DMS79 treated with DMSO at 0.1 percent for 48 hours (cell line): Measurements from ENCODE around the gene RUNX3.

Experiments used
- DNase-seq: peaks from one replicate; lab custom pipeline; 2025; lab: John Stamatoyannopoulos, UW

RUNX3 gene

DNA sequence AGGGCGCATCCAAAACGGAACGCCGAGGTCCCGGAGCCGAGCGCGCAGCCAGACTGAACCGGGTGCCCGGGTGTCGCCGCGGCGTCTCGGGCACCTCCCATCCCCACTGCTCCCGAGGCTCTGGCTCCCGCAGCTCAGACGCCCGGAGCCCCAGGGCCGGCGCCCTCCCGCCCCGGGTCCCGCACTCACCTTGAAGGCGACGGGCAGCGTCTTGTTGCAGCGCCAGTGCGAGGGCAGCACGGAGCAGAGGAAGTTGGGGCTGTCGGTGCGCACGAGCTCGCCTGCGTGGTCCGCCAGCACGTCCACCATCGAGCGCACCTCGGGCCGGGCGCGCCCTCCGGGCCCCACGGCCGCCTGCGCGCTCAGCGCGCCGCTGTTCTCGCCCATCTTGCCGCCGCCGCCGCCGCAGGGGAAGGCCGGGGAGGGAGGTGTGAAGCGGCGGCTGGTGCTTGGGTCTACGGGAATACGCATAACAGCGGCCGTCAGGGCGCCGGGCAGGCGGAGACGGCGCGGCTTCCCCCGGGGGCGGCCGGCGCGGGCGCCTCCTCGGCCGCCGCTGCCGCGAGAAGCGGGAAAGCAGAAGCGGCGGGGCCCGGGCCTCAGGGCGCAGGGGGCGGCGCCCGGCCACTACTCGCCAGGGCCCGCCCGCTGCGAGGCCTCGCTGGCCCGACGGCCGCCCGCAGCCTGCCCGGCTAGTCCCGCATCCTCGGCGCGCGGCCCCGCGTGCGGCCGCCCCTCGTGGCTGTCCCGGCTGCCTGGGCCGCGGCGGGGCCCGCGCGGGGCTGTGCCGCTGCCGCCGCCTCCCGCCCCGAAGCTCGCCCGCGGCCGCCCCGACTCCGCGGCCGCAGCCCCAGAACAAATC is 447 bp downstream of the RUNX3 start:
- peak; percentile 47 for DNase-seq

DNA sequence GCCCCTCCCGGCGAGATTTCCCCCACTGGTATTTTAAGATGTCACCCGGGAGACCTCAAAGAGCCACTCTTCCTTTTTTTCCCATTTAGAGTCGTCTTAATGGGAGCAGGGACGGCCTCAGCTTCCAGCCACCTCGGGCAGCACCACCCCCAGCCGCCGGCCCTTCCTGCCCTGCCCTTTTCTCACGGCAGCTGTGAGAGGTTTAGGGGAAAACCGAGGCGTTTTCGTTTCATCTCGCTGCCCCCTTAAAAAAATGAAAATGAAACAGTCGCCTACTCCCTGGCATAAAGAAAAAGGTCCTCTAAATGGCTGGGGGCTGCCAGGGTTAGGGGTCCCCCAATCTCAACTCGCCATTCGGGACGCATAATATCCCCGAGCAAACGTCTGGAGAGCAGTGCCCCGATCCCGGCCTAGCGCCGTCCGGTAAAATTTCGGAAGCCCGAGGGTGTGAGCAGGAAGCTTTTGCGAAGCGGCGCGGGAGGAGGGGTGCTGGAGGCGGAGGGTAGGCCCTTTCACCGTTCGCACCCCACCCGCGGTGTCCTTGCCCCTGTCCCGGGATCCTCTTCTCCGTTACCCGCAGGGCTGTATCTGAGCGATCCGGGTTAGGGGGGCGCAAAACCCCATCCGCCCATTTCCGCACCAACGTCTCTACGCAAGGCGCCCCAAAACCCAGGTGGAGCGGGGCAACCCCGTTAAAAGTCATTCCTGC is 1.2 kb downstream of the RUNX3 start:
- DNase-seq: peak; percentile 55

DNA sequence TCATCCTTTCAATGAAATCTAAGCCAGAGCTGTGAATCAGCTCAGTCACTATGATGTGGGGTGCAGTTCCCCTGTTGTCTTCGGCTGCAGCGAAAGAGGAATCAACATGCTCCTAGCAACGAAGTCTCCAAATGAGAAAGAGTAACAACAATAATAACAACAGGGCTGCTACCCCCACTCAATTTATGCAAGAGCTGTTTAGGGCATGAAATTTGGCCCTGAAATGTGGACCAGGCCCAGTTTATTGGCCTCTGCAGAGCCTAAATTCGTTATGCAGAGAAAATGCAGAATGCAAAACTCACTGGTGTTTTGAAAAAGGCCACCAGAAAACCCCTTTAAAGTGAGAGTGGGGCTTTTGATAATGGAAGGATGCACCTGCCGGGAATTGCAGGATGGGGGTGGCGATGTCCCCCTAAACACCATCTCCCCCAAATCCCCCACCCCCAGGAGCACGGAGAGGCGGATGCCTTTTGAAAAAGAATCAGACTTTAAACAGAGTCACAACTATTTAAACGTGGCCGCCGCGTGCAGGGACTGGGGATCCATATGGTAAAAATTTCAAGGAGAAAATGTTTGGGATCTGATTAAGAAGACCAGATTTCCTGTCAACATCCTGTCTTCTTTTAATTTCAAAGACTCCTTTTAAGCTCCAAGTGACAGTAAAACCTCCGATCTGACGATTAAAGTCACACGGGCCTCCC is 1.9 kb downstream of the RUNX3 start:
- peak; percentile 55 for DNase-seq

DNA sequence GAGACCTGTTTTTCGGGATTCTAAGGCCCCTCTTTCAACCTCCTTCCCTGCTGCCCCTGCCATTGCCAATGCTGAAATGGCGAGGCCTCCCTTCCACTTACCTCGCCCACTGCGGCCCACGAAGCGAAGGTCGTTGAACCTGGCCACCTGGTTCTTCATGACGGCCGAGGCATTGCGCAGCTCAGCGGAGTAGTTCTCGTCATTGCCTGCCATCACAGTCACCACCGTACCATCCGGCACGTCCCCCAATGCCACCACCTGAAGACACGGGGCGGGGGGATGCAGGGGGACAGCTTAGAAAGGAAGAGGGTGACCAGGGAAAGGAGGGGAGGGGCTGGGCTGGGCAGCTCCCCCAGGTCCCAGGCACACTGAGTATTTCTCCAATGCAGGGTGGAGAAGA is 2.6 kb downstream of the RUNX3 start:
- DNase-seq: no peak

DNA sequence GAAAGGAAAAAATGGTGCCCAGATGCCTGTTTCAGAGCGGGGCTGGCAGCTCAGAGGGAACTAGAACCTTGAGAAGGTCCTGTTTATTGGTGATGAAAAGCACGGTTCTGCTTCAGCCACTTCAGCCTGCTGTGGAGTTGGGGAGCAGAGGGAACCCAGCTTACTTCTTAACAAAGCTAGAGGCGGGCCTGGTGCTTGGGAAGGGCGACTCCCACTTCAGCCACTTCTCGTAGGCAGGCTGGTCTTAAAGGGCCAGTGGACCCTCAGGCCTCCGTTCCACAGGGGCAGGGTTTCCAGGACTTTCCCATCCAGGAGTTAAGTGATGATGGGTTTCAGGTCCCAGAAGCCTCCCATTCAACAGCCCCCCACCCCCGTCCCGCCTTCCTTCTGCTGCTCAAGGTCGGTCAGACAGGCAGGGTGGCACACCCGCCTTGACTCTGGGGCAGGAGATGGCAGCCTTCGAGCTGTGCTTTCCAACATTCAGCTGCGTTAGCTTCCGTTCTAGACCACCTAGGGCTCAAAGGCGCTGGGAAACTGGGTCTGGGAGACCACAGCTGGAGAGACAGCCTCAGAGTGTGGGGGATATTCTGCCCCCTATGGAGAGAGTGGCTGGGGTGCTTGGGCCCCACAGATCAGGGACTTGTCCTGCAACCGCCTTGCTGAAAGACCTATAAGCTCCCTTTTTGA is 3.4 kb downstream of the RUNX3 start:
- DNase-seq: peak; percentile 9

DNA sequence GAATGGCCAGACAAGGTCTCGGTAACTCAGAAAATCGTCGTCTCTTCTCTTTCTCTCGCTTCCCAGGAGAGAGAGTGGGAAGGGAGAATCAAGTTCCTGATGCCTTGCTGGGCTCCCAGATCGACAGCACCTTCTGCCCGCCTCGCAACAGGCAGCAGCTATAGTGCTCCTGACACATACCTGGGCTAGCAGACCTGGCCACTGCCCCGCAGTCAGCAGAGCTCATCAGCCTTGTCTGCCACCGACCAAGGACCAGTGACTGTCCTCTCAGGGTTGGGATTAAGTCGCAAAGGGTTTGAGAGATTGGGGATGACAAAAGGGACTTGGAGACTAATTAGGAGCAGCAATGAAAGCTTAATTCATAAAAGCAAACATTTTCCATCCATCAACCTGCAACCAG is 4.1 kb downstream of the RUNX3 start:
- DNase-seq: no peak

DNA sequence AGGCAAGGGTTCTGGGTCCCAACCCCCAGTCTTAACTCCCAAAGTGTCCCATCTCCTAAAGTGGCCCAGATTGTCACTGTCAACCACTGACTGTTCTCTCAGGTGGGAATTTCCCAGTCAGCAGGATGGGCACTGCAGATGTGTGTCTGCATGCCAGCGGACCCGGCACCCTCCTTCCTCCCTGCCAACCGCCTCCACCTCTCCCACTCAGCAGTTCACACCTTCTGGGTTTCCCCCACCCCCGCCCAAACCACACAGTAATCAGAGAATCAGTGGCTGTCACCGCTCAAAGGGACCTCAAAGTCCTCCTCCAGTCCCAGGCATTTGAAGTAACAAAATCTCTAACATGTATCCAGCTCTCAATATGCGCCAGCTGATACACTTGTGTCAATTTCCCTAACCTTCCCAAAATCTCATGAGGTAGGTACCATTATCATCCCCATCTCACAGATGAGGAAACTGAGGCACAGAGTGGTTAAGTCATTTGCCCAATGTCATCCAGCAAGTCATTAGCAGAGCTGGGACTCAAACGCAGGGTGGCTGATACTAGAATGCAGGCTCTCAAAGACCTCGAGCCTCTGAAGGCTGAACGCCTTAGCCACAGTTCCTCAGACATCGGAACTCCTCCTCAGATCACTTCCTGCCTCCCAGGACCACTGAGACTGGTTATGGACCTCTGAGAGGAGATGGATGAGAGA is 4.8 kb downstream of the RUNX3 start:
- no peak for DNase-seq

DNA sequence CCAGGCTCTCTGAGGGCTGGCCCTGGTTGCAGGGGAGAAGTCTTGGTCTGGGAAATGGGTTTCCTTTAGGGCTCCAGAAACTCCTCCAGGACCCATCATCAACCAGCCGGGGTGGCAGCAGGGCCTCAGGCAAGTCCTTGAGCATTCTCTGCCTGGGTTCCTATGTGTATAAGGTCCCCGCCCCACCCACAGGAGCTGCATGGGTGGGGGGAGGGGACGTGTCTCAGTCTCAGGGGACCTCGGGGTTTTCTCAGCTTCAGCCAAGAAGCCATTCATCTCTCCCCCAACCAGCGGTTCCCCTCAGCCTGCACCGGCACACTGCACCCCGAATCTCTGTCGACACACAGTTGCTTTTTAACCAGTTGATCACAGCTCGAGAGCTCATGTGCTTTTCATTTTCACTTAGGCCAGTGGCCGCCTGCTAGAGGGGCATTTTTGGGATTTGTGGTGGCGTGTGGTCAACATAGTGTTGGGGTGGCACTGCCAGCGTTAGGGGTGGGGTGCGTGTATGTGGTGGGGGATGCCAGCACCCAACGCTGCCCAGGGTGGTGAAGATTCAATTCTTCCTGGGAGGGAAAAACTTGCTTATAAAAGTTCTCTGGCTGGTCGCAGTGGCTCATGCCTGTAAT is 6.5 kb downstream of the RUNX3 start:
- DNase-seq: no peak

DNA sequence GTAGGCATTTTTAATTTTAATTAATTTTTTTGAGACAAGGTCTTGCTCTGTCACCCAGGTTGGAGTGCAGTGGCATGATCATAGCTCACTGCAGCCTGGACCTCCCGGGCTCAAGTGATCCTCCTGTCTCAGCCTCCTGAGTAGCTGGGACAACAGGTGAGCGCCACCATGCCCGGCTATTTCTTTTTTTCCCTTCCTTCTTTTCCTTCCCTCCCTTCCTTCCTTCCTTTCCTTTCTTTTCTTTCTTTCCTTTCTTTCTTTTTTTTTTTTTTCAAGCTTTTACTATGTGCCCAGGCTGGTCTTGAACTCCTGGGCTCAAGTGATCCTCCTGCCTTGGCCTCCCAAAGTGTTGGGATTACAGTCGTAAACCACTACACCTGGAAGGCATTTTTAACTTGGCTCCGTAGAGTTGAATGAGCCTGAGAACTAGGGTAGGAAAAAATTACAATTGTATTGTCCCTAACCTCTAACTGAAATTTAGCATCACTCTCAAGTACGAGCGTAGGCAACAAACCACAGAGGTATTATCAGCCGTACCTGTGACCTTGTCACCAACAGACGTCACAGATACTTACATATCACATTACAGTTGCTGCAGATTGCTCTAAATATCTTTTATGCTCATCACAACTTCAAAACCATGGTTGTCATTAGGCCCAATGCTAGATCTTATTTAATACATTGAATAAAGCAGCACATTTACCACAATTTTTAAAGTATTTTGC is 8.0 kb downstream of the RUNX3 start:
- no peak for DNase-seq

DNA sequence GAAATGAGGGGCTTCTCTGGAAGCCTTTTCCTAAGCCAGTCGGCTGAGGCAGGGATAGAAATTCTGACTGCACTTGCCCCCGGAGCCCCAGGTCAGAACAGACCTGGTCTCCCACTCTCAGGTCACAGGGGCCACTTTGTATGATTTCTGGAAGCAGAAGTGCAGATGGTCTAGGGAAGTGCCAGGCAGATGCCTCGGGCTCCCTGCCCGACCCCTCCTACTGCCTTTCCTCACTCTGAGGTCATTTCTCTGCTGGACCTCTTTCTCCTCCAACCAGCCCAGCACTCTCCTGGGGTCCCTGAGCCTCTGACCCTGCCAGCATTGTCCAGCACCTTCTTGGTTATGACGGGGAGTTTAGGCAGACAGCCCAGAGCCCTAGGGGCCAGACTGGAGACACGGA is 8.7 kb downstream of the RUNX3 start:
- DNase-seq: no peak

DNA sequence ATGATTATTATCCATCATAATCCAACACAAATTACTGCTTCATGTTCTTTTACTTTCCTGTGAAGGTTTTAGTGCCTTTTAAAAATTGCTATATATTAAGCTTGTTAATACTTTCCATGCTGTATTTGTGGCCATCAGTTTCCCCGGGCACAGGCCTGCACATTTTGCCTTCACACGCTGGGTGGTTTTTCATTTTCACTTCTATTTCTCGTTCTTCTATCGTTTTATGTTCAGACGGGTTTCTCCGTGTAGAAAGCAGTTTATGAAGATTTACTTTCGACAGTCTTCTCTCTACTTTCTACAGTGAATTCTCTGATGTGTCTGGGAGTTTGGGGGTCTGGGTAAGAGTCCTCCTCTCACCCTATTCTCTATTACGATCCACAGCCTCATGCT is 9.5 kb downstream of the RUNX3 start:
- no peak for DNase-seq

DNA sequence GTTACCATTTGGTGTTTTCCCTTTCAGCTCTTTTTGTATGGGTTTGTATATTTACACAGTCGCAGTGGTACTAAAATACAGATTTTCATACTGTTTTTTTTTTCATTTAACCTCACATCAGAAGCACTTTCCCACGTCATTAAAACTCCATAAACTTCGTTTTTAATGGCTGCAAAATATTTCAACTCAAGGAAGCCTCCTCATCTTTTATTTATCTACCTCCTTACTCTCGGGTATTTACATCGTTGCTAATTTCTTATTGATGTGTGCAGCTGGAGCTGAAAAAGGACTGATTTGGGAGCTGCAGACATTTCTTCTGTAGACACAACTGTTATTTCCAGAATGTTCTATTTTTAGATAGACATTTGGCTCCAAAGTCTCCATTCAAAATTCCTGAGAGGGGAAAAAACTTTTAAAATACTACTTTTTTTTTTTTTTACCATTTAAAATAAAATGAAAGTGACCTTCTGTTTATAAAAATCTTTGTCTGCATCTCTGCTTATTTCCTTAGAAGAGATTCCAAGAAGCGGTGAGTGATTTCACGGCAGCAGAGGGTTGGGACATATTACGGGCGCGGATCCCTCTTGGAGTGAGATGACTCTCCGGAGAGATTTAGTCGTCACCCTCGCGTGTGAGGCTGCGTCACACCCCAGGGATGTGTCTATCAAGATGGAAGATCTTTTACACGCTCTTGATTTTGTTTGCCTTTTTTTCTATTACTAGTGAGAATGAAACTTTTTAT is 10.1 kb downstream of the RUNX3 start:
- no peak for DNase-seq

DNA sequence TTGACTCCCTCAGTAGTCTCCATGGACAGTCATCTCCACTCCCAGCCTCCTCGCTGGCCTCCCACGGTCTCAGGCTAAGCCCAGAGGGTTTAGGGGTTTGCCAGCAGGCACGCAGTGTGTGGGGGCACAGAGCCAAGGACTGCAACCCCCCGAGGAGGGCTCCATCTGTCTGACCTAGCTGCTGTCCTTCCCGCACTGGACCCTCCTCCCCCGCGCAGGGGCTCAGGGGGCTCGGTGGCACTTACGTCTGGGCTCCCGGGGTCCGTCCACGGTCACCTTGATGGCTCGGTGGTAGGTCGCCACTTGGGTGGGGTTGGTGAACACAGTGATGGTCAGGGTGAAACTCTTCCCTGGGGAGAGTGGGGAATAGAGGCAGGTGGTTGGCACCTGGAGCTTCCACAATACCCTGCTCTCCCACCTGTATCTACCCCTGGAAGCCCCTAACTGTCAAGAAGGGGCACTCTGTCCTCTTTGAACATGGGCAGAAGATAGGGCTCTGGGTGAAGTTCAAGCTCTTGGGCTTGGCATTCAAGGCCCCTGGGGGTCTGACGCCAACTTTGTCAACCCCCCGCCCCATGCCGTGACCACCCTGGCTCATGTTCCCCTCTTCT is 11.0 kb downstream of the RUNX3 start:
- DNase-seq: no peak

DNA sequence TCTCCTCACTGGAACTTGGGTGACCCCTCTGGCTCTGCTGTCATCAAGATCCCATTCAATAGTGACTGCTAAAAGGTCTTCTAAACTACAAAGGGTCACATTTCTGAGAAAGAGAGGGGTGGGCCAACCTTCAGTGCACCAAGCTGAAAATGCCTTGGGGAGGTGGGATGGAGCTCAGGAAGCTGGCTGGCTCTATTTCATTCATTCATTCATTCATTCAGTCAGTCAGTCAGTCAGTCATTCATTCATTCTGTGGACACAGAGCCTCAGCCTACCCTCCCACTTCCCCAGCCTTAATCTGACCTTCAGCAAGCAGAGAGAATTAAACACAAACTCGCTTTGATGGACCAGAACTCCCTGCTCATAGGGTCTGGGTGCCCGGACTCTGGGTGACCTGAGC is 11.7 kb downstream of the RUNX3 start:
- DNase-seq: no peak

DNA sequence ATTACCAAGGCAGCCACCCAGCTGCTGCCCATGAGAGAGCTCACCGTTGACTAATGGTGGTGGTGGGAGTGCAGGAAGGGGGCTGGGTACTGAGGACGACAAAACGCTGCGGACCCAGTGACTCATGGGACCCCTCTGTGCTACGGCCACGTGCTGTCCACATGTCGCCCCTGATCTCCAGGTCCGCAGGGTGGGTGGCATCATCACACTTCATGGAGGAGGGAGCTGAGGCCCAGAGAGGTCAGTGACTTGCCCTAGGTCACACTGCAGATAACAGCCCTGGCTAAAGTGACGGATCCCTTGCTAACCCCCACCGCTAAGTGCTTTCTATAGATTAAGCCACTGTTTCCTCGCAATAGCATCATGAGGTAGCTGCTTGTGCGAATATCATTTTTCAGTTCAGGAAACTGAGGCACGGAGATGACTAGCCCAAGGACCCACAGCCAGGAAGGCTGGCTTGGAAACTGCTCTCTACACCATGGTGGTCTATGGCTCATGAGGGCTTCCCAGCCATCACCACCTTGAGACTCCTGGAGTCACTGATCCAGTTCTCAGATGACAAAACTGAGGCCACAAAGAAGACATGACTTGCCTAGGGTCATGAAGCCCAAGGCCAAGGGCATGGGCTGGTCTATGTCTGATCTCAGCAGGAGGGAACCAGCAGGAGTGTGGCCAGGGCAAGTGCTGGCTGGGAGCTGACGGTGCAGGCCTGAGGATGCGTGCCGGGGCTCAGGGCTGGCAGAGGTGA is 12.6 kb downstream of the RUNX3 start:
- DNase-seq: no peak

DNA sequence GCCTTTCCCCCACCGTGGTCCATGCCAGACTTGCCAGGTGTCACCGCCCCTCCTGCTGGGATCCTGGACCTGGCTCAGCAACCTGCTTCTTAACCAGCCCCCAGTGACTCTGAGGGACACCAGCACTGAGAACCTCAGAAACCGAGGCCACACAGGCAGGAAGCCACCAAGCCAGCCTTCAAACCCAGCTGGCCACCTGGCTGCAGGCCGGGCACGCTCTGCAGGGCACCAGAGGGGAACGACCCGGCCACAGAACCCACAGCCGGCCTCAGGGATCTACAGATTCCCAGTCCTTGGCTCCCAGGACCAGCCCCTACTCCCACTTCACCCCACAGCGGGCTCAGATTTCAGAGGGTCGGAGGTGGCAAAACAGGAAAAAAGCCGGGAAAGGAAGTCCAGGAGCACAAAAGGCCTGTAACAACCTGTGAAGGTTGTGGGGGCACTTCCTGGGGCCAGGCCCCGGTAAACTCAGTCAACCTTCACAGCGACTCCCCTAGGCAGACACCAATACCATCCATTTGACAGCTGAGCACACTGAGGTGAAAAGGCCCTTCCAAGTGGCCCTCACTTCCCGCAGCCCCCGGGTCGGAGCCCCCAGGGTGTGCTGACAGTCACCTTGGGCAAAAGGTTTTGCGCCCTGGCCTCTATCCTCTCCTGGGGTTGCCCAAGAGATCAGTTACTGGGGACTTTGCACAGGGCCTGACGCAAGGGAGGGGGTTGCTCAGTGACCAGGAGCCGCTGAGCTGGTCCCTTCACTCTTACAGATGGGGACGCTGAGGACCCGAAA is 14.1 kb downstream of the RUNX3 start:
- no peak for DNase-seq

DNA sequence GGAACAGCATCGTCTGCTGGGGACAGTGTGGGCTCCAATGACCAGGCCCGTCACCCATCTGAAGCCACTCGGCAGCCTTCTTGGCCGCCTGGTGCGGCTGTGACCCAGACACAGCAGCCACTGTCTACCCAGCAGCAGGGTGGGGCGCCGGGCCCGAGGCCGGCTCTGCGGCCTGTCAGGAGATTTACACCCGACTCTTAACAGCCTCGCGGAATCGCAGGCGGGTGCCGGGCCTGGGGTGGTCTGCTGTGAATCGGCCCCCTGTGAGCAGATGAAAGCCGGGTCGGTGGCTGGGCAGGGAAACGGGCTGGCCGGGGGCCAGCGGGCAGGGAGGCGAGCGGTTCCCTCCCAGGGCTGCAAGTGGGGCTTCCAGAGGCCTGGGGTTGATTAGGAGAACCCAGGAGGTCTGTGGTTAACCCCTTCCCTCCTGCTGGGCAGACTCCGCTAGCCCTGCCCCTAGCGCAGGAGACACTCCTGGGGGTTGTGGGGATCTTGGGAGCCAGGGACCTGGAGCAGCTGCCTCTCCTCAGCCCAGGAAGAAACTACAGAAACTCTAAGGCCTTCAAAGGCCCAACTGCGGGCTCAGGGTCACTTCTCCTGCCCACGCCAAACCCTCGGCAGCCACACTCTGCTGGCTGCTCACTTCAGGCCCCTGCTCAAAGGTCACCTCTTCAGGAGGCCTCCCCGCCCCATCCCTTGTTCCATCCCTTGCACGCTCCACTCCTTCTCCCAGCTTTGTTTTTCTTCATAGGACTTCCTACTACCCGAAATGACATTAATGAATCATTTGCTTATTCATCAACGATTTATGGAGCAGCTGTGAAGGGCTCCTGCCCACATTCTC is 15.6 kb downstream of the RUNX3 start:
- no peak for DNase-seq
